MCF 10A (cell line): ENCODE measurements around the gene RBM26. TPM values are rescaled to one million over a fixed set of nuclear protein-coding genes. Genes with fewer than 3 reads are reported as not detected.
A peak's percentile ranks its signal among the peaks of the same experiment; 100 is the strongest.

Experiments
- BruUV-seq: library from RNA; stranded (reverse); fragments of 400-500 nt; replicated peaks from 2 replicates; lab custom pipeline; 2021; lab: Mats Ljungman, UMichigan
- CTCF ChIA-PET: fragments of 300-600 bp; sonication (Branson Sonifier 250); formaldehyde crosslinking; extraction: SDS; loops from one replicate; lab custom pipeline; 2021; ENCODE audit warnings: antibody characterized with exemption, inconsistent platforms; lab: Yijun Ruan, JAX
- POLR2A ChIA-PET: fragments of 300-600, 350-650 bp; sonication (Branson Sonifier 250); formaldehyde crosslinking; extraction: SDS; loops from one replicate; lab custom pipeline; 2020; ENCODE audit warnings: antibody characterized with exemption, inconsistent platforms; lab: Yijun Ruan, JAX
- DNase-seq: peaks from one replicate; pipeline ENCODE4 v3.0.0-alpha.2; 2018; ENCODE audit not compliant: unreplicated experiment
- H3K27ac Mint-ChIP-seq: one replicate; pipeline ENCODE4 v1.8.0; 2022; ENCODE audit warnings: mild to moderate bottlenecking, low read depth, mixed read lengths; ENCODE audit not compliant: unreplicated experiment
- H3K27me3 Mint-ChIP-seq: one replicate; pipeline ENCODE4 v1.8.0; 2022; ENCODE audit warnings: mixed read lengths; ENCODE audit not compliant: insufficient read depth, unreplicated experiment
- H3K36me3 Mint-ChIP-seq: one replicate; pipeline ENCODE4 v1.8.0; 2022; ENCODE audit warnings: mild to moderate bottlenecking, moderate library complexity, mixed read lengths; ENCODE audit not compliant: insufficient read depth, unreplicated experiment
- H3K4me1 Mint-ChIP-seq: one replicate; pipeline ENCODE4 v1.8.0; 2022; ENCODE audit warnings: mixed read lengths; ENCODE audit not compliant: insufficient read depth, unreplicated experiment
- H3K4me3 Mint-ChIP-seq: one replicate; pipeline ENCODE4 v1.8.0; 2022; ENCODE audit warnings: mild to moderate bottlenecking, moderate library complexity, mixed read lengths; ENCODE audit not compliant: unreplicated experiment
- H3K9me3 Mint-ChIP-seq: one replicate; pipeline ENCODE4 v1.8.0; 2022; ENCODE audit warnings: mixed read lengths; ENCODE audit not compliant: unreplicated experiment
- CTCF ChIP-seq: fragments of 200-600 bp; IDR thresholded peaks from one replicate; pipeline ENCODE4 v1.8.0; 2022; ENCODE audit warnings: antibody characterized with exemption, mild to moderate bottlenecking; ENCODE audit not compliant: unreplicated experiment
- intact Hi-C: fragments of 100-400 bp; cut with micrococcal nuclease; formaldehyde crosslinking; loops from 2 replicates; pipeline ENCODE4 v1.14.1; 2022
- total RNA-seq: library from RNA; stranded (reverse); gene quantifications from 2 replicates; pipeline ENCODE4 v1.2.3, GENCODE V29; 2022

Gene RBM26
- total RNA-seq, 1 experiment from 2014 or later, result 72.6 TPM

- no peak for DNase-seq
- Mint-ChIP-seq H3K4me3 (no peak overlapping the region), H3K27me3 (peaks cover 10% of the 10 kb centered on the region), H3K9me3 (peaks cover 6% of the 10 kb centered on the region), H3K36me3 (peaks cover 9% of the 10 kb centered on the region), H3K4me1 (peaks cover 8% of the 10 kb centered on the region), H3K27ac (no peak overlapping the region)
- CTCF ChIA-PET, result no interaction called here
- no peak for TF ChIP-seq CTCF
- POLR2A ChIA-PET, result no interaction called here
- intact Hi-C loops, result no loop called here
- BruUV-seq, result no TSS peak
Measured at GRCh38 chr13:79306650-79307049, 99.4 kb downstream of the RBM26 start.

GRCh38 chr13:79297128-79297527 lies 108.9 kb downstream of the RBM26 start:
- Mint-ChIP-seq H3K4me3 (no peak overlapping the region), H3K36me3 (no peaks in the 10 kb centered on the region), H3K27me3 (no peaks in the 10 kb centered on the region), H3K4me1 (no peaks in the 10 kb centered on the region), H3K27ac (no peak overlapping the region), H3K9me3 (peaks cover 7% of the 10 kb centered on the region)
- BruUV-seq, result no TSS peak
- CTCF ChIA-PET, result interaction anchor here (0.6 to 1.3 kb wide), 2 partner anchors 1159 to 1798 kb away, joined by 3 to 5 read pairs; no protein-coding TSS in a partner anchor
- POLR2A ChIA-PET, result no interaction called here
- TF ChIP-seq CTCF, result no peak
- intact Hi-C loops, result no loop called here
- no peak for DNase-seq

- POLR2A ChIA-PET, result interaction anchor here (0.7 kb wide), 1 partner anchor 1464 kb away, joined by 3 read pairs; no protein-coding TSS in a partner anchor
- intact Hi-C loops, result no loop called here
- Mint-ChIP-seq H3K27me3 (no peaks in the 10 kb centered on the region), H3K36me3 (no peaks in the 10 kb centered on the region), H3K4me1 (no peaks in the 10 kb centered on the region), H3K4me3 (no peak overlapping the region), H3K27ac (no peak overlapping the region), H3K9me3 (peaks cover 4% of the 10 kb centered on the region)
- CTCF ChIA-PET, result interaction anchor here (0.6 to 1.3 kb wide), 2 partner anchors 47 to 1158 kb away, joined by 5 read pairs; no protein-coding TSS in a partner anchor
- no TSS peak for BruUV-seq
- TF ChIP-seq CTCF, result no peak
- DNase-seq, result peak; percentile 43
Measured at GRCh38 chr13:79295906-79296706, 109.9 kb downstream of the RBM26 start.

GRCh38 chr13:79290595-79291244 lies 115.3 kb downstream of the RBM26 start:
- no peak for TF ChIP-seq CTCF
- POLR2A ChIA-PET, result no interaction called here
- intact Hi-C loops, result no loop called here
- DNase-seq, result no peak
- Mint-ChIP-seq H3K27me3 (no peaks in the 10 kb centered on the region), H3K4me3 (no peak overlapping the region), H3K27ac (no peak overlapping the region), H3K9me3 (no peaks in the 10 kb centered on the region), H3K4me1 (no peaks in the 10 kb centered on the region), H3K36me3 (no peaks in the 10 kb centered on the region)
- BruUV-seq, result no TSS peak
- CTCF ChIA-PET, result no interaction called here
